ENCODE results near the gene ACOX3. TPM values are rescaled to one million over a fixed set of nuclear protein-coding genes. Genes with fewer than 3 reads are reported as not detected.

ACOX3 gene
- total and polyA plus RNA-seq, 10 of the 15 experiments (the other 5 are each of a cell fraction or from before 2014, with no cell fraction given): 2.0 to 24.5 (median 14.0) TPM

DNA sequence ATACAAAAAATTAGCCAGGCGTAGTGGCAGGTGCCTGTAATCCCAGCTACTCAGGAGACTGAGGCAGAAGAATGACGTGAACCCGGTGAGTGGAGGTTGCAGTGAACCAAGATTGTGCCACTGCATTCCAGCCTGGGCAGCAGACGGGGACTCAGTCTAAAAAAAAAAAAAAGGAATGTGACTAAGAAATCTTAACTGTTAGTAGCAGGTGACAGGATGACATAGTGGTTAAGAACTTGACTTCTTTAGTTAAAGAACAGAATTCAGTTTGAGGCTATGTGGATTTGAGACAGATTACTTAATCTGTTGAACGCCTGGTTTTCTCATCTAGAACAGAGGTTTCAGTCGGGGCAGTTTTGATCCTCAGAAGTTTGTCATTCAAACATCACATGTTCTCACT lies 3.3 kb upstream of the ACOX3 start (continued):
- TF ChIP-seq, protein P1, sequence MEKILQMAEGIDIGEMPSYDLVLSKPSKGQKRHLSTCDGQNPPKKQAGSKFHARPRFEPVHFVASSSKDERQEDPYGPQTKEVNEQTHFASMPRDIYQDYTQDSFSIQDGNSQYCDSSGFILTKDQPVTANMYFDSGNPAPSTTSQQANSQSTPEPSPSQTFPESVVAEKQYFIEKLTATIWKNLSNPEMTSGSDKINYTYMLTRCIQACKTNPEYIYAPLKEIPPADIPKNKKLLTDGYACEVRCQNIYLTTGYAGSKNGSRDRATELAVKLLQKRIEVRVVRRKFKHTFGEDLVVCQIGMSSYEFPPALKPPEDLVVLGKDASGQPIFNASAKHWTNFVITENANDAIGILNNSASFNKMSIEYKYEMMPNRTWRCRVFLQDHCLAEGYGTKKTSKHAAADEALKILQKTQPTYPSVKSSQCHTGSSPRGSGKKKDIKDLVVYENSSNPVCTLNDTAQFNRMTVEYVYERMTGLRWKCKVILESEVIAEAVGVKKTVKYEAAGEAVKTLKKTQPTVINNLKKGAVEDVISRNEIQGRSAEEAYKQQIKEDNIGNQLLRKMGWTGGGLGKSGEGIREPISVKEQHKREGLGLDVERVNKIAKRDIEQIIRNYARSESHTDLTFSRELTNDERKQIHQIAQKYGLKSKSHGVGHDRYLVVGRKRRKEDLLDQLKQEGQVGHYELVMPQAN (conservative IDR thresholded peaks at IDR 0.05): no peak
- TF ChIP-seq BRCA1 (IDR thresholded peaks at IDR 0.05; ENCODE audit: low read depth, low read length): no peak
- no peak for TF ChIP-seq FOS (IDR thresholded peaks at IDR 0.05; ENCODE audit: borderline replicate concordance, extremely low read depth, insufficient read length)

DNA sequence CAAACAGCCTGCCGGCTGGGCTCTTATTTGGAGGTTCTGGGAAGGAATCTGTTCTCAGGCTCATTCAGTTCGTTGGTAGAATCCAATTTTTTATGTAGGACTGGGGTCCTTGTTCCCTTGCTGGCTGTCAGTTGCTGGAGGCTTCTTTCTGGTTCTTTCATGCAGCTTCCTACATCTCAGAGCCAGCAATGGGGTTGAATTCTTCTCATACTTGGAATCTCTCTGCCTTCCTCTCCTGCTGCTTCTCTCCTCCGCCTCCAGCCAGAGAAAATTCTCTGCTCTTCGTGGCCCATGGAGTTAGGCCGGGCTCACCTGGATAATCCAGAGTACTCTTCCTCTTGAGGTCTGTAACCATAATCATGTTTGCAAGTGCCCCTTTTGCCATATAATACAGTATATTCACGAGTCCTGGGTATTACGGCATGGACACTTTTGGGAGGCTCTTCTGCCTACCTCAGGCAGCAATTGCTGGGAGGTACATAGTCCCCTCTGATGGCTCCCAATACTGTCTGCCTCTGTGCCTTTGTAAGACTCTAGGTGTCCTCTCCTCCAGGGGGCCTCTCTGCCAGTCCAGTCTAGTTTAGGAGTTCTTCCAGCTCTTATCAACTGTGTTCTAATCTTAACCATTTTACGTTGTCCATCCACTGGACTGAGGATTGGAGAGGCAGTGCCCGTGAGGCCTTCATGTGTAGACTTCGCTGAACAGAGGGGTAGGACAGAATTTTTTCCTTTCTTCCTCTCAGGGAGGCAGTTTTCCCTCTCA lies 2.3 kb upstream of the ACOX3 start:
- RAD21 ChIA-PET (ENCODE audit: unreplicated experiment): interaction anchor here (1.4 kb wide), 1 partner anchor 14 kb away, joined by 3 read pairs; no protein-coding TSS in a partner anchor
- in situ Hi-C loops (cut with MboI): no loop called here
- no peak overlapping the region for H2AFZ ChIP-seq (ENCODE audit: control insufficient read depth, low read depth, low read length)
- no peaks in the 10 kb centered on the region for H4K20me1 ChIP-seq (ENCODE audit: control insufficient read depth, insufficient read depth)
- H3K4me3 ChIP-seq: peak overlapping the region; percentile 87; the same call in 1 of the 2 replicates
- H3K36me3 ChIP-seq (ENCODE audit: control insufficient read depth in 2 of 2, insufficient read depth in 2 of 2, low read length in 1 of 2): peaks cover 0 to 7% of the 10 kb centered on the region in 2 experiments; a peak in 3 of 4 replicates
- SMC1A ChIA-PET (ENCODE audit: uncharacterized antibody, unreplicated experiment): interaction anchor here (1.1 kb wide), 1 partner anchor 14 kb away, joined by 3 read pairs; no protein-coding TSS in a partner anchor
- BruUV-seq (replicated peaks): no TSS peak
- FAIRE-seq: no peak
- peak overlapping the region; percentile 73 for H3K4me2 ChIP-seq (ENCODE audit: control insufficient read depth, insufficient read depth)
- intact Hi-C loops (cut with micrococcal nuclease; ENCODE audit: unreplicated experiment): no loop called here
- H3K27me3 ChIP-seq (replicated peaks in 1 of 2; ENCODE audit: control insufficient read depth in 2 of 2, insufficient read depth in 2 of 2, low read length in 1 of 2): no peaks in the 10 kb centered on the region
- no peak for ATAC-seq
- TF ChIP-seq RELB (IDR thresholded peaks at IDR 0.05; ENCODE audit: low read depth) (no peak), DPF2 (IDR thresholded peaks at IDR 0.05) (no peak), CTCF (IDR thresholded peaks at IDR 0.05 in 2 of 3, conservative IDR thresholded peaks at IDR 0.05 in 1 of 3; ENCODE audit: control insufficient read depth in 2 of 3, extremely low read depth in 1 of 3, insufficient read depth in 1 of 3, low read depth in 3 of 3, low read length in 3 of 3) (0 out of 6 replicates have a peak, but pooled peaks of 1 of the 3 experiments have one; percentile 2), NFYA (IDR thresholded peaks at IDR 0.05; ENCODE audit: borderline replicate concordance, low read depth, low read length) (no peak), NFXL1 (IDR thresholded peaks at IDR 0.05; ENCODE audit: borderline replicate concordance) (no peak), BACH1 (IDR thresholded peaks at IDR 0.05; ENCODE audit: borderline replicate concordance) (no peak), RB1 (IDR thresholded peaks at IDR 0.05; ENCODE audit: borderline replicate concordance) (no peak), KLF5 (IDR thresholded peaks at IDR 0.05; ENCODE audit: partially characterized antibody) (no peak), SKIL (IDR thresholded peaks at IDR 0.05; ENCODE audit: low read depth, poor library complexity, severe bottlenecking) (no peak)
- H3K4me1 ChIP-seq (ENCODE audit: control insufficient read depth, insufficient read depth, low read length): peaks cover 9% of the 10 kb centered on the region; the same call in 1 of the 2 replicates
- no peak overlapping the region for H3K27ac ChIP-seq (ENCODE audit: control insufficient read depth, insufficient read depth)
- DNase-seq (ENCODE audit: low read depth, low spot score): no peak
- peaks cover 1% of the 10 kb centered on the region; the same call in 1 of the 3 replicates for H3K9me3 ChIP-seq (replicated peaks; ENCODE audit: control insufficient read depth, insufficient read depth, low read length)
- POLR2A ChIA-PET: no interaction called here
- no peak overlapping the region for H3K9ac ChIP-seq (ENCODE audit: control insufficient read depth, insufficient read depth, low read length)
- 83% methylated on average over 10 of the region's 10 CpGs for WGBS (ENCODE audit: insufficient coverage, insufficient replicate concordance, low lambda C conversion rate, missing lambda C conversion rate)
- CTCF ChIA-PET: no interaction called here
- H3K79me2 ChIP-seq (ENCODE audit: control insufficient read depth, insufficient read depth, low read length): peaks cover 63% of the 10 kb centered on the region
